Panc1 (cell line): ENCODE results near the gene AVL9. TPM values are rescaled to one million over a fixed set of nuclear protein-coding genes. Genes with fewer than 3 reads are reported as not detected.

ENCODE experiments used
- ATAC-seq: fragments of 200-7000 bp; cut with Tn5 transposase; 2 replicates; pipeline ENCODE4 v1.9.1; 2020; ENCODE audit warnings: mild to moderate bottlenecking, moderate library complexity
- BruUV-seq: library from RNA; stranded (reverse); fragments of 400-500 nt; replicated peaks from 2 replicates; lab custom pipeline; 2021; lab: Mats Ljungman, UMichigan
- CTCF ChIA-PET: fragments of 300-600 bp; sonication (Branson Sonifier 250); formaldehyde crosslinking; loops from one replicate; lab custom pipeline; 2022; ENCODE audit warnings: antibody characterized with exemption; lab: Charles Lee
- POLR2A ChIA-PET: fragments of 300-600 bp; sonication (Branson Sonifier 250); formaldehyde crosslinking; loops from one replicate; lab custom pipeline; 2022; ENCODE audit warnings: antibody characterized with exemption; lab: Charles Lee
- DNase-seq: peaks from one replicate; pipeline ENCODE4 v3.0.0-alpha.2; 2010; ENCODE audit warnings: low read depth, low spot score
- H3K27ac ChIP-seq: 2 replicates; pipeline ENCODE4 v1.5.1; 2011; ENCODE audit warnings: mild to moderate bottlenecking, low read length, inconsistent platforms
- H3K27me3 ChIP-seq: fragments of 200-500 bp; sonication (Bioruptor generic); 2 replicates; pipeline ENCODE4 v1.6.0; 2014; ENCODE audit warnings: low read length, inconsistent platforms; ENCODE audit not compliant: control insufficient read depth, insufficient read depth
- H3K36me3 ChIP-seq: fragments of 200-500 bp; sonication (Bioruptor generic); 2 replicates; pipeline ENCODE4 v1.5.1; 2014; ENCODE audit warnings: inconsistent platforms, mild to moderate bottlenecking, low read length, moderate library complexity; ENCODE audit not compliant: control insufficient read depth, insufficient read depth
- H3K4me1 ChIP-seq: 2 replicates; pipeline ENCODE4 v1.5.1; 2011; ENCODE audit warnings: inconsistent platforms, mild to moderate bottlenecking, low read length, moderate library complexity; ENCODE audit not compliant: control insufficient read depth, insufficient read depth
- H3K4me3 ChIP-seq, 2 experiments: 2 replicates each; pipeline ENCODE4 v1.5.1; 2011 to 2012; ENCODE audit warnings: low read depth in 2 of 2, low read length in 2 of 2, mild to moderate bottlenecking in 2 of 2, inconsistent platforms in 1 of 2, moderate library complexity in 1 of 2
- H3K9me3 ChIP-seq: fragments of 200-500 bp; sonication (Bioruptor generic); 2 replicates; pipeline ENCODE4 v1.5.1; 2014; ENCODE audit warnings: low read depth, mild to moderate bottlenecking, inconsistent platforms, low read length, moderate library complexity; ENCODE audit not compliant: control insufficient read depth, insufficient read depth
- CTCF ChIP-seq: fragments of 450-650 bp; IDR thresholded peaks from 2 replicates; pipeline ENCODE4 v1.5.1; 2017; ENCODE audit warnings: mild to moderate bottlenecking
- POLR2AphosphoS5 ChIP-seq: IDR thresholded peaks from 2 replicates; pipeline ENCODE4 v1.6.1; 2012; ENCODE audit warnings: mild to moderate bottlenecking, low read depth, low read length, moderate library complexity
- REST ChIP-seq, 2 experiments: IDR thresholded peaks; 2 replicates each; pipeline ENCODE4 v1.6.1; 2011 to 2012; ENCODE audit warnings: low read depth in 2 of 2, control low read depth in 1 of 2, low read length in 1 of 2, mild to moderate bottlenecking in 1 of 2, moderate library complexity in 1 of 2; ENCODE audit not compliant: insufficient read depth in 1 of 2
- SIN3A ChIP-seq: IDR thresholded peaks from 2 replicates; pipeline ENCODE4 v1.6.1; 2012; ENCODE audit warnings: low read depth, mild to moderate bottlenecking, low read length, moderate library complexity, borderline replicate concordance; ENCODE audit not compliant: insufficient read depth
- TCF7L2 ChIP-seq: IDR thresholded peaks from 2 replicates; pipeline ENCODE4 v1.6.1; 2011; ENCODE audit warnings: mild to moderate bottlenecking, low read depth, low read length, inconsistent platforms
- in situ Hi-C: cut with HindIII; loops from 2 replicates; pipeline ENCODE4 v1.10.0; 2016; ENCODE audit warnings: low sequenced_read_pairs, low pct_unique_long_range_greater_than_20kb
- intact Hi-C: fragments of 100-400 bp; cut with micrococcal nuclease; formaldehyde crosslinking; loops from one replicate; pipeline ENCODE4 v1.10.0; 2022; ENCODE audit not compliant: unreplicated experiment
- total RNA-seq: library from RNA; stranded (reverse); gene quantifications from one replicate; pipeline ENCODE4 v1.2.1, GENCODE V29; 2021; ENCODE audit not compliant: unreplicated experiment

The AVL9 gene
- total RNA-seq, 1 experiment from 2014 or later = 66.6 TPM

GRCh38 chr7:32561613-32562012 lies 66.3 kb downstream of the AVL9 start:
- Histone ChIP-seq H3K27ac (no peak overlapping the region), H3K9me3 (no peaks in the 10 kb centered on the region), H3K4me3 (no peak overlapping the region), H3K4me1 (no peaks in the 10 kb centered on the region), H3K27me3 (no peaks in the 10 kb centered on the region), H3K36me3 (peaks cover 15% of the 10 kb centered on the region; the same call in 1 of the 2 replicates)
- POLR2A ChIA-PET = no interaction called here
- intact Hi-C loops (loop anchor here (10.0 kb wide), 1 partner anchor 67 kb away; the partner anchor contains the start of genes AVL9 and LSM5), in situ Hi-C loops (no loop called here)
- no TSS peak for BruUV-seq
- CTCF ChIA-PET = no interaction called here
- ATAC-seq (no peak), DNase-seq (no peak)
- TF ChIP-seq TCF7L2 (no peak), REST (IDR thresholded peaks at IDR 0.05; ENCODE audit: insufficient read depth in 1 of 2, low read depth in 2 of 2, low read length in 1 of 2) (no peak), SIN3A (no peak), CTCF (no peak), POLR2AphosphoS5 (no peak)

- CTCF ChIA-PET = no interaction called here
- Histone ChIP-seq H3K36me3 (peaks cover 16% of the 10 kb centered on the region), H3K27me3 (no peaks in the 10 kb centered on the region), H3K9me3 (no peaks in the 10 kb centered on the region), H3K27ac (no peak overlapping the region), H3K4me3 (no peak overlapping the region), H3K4me1 (no peaks in the 10 kb centered on the region)
- no peak for DNase-seq
- TF ChIP-seq POLR2AphosphoS5 = no peak
- no peak for TF ChIP-seq CTCF
- no peak for TF ChIP-seq REST (IDR thresholded peaks at IDR 0.05; ENCODE audit: insufficient read depth in 1 of 2, low read depth in 2 of 2, low read length in 1 of 2)
- in situ Hi-C loops = no loop called here
- POLR2A ChIA-PET = no interaction called here
- intact Hi-C loops = loop anchor here (10.0 kb wide), 1 partner anchor 70 kb away; the partner anchor contains the start of genes AVL9 and LSM5
- BruUV-seq = no TSS peak
- ATAC-seq = no peak
Observed at GRCh38 chr7:32564542-32564941, 69.3 kb downstream of the AVL9 start.
